Measurements from ENCODE around the gene SLC6A9.

Gene SLC6A9

DNA sequence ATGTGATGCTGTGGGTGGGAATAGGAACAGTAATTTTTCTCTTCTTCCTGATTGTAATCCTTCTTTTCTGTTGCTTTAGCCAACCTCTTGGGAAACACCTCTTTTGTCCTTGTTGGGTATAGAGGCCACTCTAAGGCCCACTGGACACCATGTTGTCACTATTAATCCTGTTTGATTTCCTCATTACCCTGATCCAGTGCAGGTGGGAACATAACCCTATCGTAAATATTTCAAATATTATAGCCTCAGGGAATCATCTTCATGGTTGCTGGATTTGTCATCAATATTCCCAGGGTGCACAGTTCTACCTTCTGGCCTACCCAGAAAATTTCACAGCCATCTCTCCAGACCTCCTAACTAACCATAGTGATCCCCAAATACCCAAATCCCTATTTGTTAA, 27.9 kb upstream of the SLC6A9 start:
- no peaks in the 10 kb centered on the region for H3K27me3 ChIP-seq (replicated peaks)
- H3K36me3 ChIP-seq (replicated peaks) = no peaks in the 10 kb centered on the region
- TF ChIP-seq, protein P1, sequence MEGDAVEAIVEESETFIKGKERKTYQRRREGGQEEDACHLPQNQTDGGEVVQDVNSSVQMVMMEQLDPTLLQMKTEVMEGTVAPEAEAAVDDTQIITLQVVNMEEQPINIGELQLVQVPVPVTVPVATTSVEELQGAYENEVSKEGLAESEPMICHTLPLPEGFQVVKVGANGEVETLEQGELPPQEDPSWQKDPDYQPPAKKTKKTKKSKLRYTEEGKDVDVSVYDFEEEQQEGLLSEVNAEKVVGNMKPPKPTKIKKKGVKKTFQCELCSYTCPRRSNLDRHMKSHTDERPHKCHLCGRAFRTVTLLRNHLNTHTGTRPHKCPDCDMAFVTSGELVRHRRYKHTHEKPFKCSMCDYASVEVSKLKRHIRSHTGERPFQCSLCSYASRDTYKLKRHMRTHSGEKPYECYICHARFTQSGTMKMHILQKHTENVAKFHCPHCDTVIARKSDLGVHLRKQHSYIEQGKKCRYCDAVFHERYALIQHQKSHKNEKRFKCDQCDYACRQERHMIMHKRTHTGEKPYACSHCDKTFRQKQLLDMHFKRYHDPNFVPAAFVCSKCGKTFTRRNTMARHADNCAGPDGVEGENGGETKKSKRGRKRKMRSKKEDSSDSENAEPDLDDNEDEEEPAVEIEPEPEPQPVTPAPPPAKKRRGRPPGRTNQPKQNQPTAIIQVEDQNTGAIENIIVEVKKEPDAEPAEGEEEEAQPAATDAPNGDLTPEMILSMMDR (IDR thresholded peaks at IDR 0.05; ENCODE audit: low read depth, low read length, missing control alignments) = no peak
- H3K4me3 ChIP-seq (ENCODE audit: low read depth, low read length) = no peak overlapping the region
- DNase-seq = no peak
- in situ Hi-C loops (cut with HindIII; ENCODE audit: low pct_ligation_motif_present, low sequenced_read_pairs) = no loop called here
- H3K27ac ChIP-seq = no peak overlapping the region

DNA sequence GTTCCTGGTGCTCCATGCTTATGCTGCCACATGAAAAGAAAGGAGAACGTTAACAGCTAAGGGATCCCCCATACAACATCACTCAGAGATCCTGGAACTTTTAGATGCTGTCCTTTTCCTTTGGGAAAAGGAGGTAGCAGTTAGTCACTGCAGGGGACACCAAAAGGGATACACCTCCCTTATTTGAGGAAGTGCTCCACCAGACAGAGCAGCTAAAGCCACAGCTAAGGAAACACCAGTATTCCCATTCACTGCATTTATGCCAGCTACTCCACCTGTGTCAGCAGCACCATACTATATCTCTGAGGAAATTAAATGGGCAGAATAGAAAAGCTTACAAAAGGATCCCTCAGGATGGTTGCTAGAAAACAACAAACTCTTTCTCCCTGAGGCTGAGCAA, 26.0 kb upstream of the SLC6A9 start:
- H3K27ac ChIP-seq = no peak overlapping the region
- no peaks in the 10 kb centered on the region for H3K27me3 ChIP-seq (replicated peaks)
- TF ChIP-seq, protein P1 (IDR thresholded peaks at IDR 0.05; ENCODE audit: low read depth, low read length, missing control alignments) = no peak
- no peak for DNase-seq
- H3K4me3 ChIP-seq (ENCODE audit: low read depth, low read length) = no peak overlapping the region
- no peaks in the 10 kb centered on the region for H3K36me3 ChIP-seq (replicated peaks)
- in situ Hi-C loops (cut with HindIII; ENCODE audit: low pct_ligation_motif_present, low sequenced_read_pairs) = no loop called here

DNA sequence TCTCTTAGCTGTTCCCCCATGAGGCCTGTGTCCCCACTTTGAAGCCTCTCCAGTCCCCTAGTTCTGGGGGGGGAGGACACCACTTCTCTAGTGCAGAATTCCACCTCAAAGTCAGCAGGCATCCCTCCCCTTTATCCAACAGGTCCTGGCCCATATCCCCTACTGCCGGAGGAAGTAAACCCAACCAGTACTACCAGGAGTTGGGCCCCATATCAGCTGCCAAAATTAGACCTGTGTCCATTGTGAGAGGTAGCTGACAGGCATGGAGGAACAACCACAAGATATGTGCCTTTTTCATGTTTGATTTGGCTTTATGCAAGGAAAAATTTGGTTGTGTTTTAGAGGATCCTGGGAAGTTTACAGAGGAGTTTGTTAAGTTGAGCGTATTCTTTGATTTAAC, 22.1 kb upstream of the SLC6A9 start:
- no peaks in the 10 kb centered on the region for H3K27me3 ChIP-seq (replicated peaks)
- no peaks in the 10 kb centered on the region for H3K36me3 ChIP-seq (replicated peaks)
- in situ Hi-C loops (cut with HindIII; ENCODE audit: low pct_ligation_motif_present, low sequenced_read_pairs) = no loop called here
- no peak overlapping the region for H3K4me3 ChIP-seq (ENCODE audit: low read depth, low read length)
- TF ChIP-seq, protein P1 (IDR thresholded peaks at IDR 0.05; ENCODE audit: low read depth, low read length, missing control alignments) = no peak
- no peak overlapping the region for H3K27ac ChIP-seq
- DNase-seq = no peak

DNA sequence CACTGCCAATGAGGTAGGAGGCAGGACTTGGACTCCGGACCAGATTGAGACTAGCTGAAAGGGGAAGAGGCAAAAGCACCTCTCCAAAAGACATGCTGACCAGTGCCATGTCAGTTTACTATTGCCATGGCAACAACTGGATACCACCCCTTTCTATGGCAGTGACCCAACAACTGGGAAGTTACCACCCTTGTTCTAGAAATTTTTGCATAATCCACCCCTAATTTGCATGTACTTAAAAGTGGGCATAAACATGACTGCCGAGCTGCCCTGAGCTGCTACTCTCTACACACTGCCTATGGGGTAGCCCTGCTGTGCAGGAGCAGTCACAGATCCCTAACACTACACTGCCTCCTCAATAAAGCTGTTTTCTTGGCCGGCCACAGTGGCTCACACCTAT, 19.0 kb upstream of the SLC6A9 start:
- H3K36me3 ChIP-seq (replicated peaks) = no peaks in the 10 kb centered on the region
- DNase-seq = no peak
- in situ Hi-C loops (cut with HindIII; ENCODE audit: low pct_ligation_motif_present, low sequenced_read_pairs) = no loop called here

DNA sequence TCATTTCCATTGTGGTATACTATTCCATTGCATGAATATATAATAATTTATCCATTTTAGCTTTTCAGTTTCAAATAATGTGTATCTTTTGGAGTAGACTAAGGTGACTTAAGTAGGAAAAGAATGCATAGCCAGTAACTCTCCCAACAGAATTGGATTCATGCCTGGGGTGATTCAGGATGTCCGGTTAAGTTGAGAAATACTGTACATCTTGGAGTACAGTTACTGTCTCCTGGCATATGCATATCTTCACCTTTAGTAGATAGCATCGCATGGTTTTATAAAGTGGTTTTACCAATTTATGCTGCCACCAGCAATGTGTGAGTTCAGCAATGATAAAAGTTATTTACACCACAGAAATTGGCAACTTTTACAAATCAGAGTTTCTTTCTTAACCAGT, 18.6 kb upstream of the SLC6A9 start:
- H3K4me3 ChIP-seq (ENCODE audit: low read depth, low read length) = no peak overlapping the region
- H3K36me3 ChIP-seq (replicated peaks) = no peaks in the 10 kb centered on the region
- no peaks in the 10 kb centered on the region for H3K27me3 ChIP-seq (replicated peaks)
- peak; percentile 85 for DNase-seq
- in situ Hi-C loops (cut with HindIII; ENCODE audit: low pct_ligation_motif_present, low sequenced_read_pairs) = no loop called here
- TF ChIP-seq, protein P1 (IDR thresholded peaks at IDR 0.05; ENCODE audit: low read depth, low read length, missing control alignments) = no peak
- peak overlapping the region; percentile 86 for H3K27ac ChIP-seq

More for the DNA sequence above, 19.0 kb upstream of the SLC6A9 start:
- H3K27me3 ChIP-seq (replicated peaks) = no peaks in the 10 kb centered on the region
- H3K4me3 ChIP-seq (ENCODE audit: low read depth, low read length) = no peak overlapping the region
- H3K27ac ChIP-seq = peak overlapping the region; percentile 26
- TF ChIP-seq, protein P1 (IDR thresholded peaks at IDR 0.05; ENCODE audit: low read depth, low read length, missing control alignments) = no peak

DNA sequence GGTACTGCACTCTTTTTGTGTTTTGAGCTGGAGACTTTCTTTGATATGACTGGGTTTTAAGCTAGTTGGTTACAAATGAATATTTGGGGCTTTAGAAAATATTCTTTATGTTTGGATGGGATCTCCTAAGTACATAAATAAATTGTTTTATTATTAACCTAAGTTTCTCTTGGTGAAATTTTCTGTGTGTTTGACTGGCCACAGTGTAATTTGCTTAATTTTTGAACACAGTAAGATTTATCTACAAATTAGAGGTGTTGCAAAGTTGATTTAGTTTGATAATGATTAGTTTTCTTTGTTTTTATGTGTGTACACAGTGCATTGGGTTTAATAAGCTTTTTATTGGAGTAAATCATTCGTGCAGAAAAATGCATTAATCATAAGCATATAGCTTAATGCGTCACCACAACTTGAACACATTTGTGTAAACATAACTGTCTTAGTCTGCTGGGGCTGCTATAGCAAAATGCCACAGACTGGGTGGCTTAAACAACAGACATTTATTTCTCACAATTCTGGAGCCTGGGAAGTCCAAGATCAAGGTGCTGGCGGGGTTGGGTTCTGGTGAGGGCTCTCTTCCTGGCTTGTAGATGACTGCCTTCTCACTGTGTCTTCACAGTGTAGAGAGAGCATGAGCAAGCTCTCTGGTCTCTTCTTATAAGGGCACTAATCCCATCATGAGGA, 17.4 kb upstream of the SLC6A9 start:
- H3K4me3 ChIP-seq (ENCODE audit: low read depth, low read length) = peak overlapping the region; percentile 12
- no peaks in the 10 kb centered on the region for H3K27me3 ChIP-seq (replicated peaks)
- TF ChIP-seq, protein P1 (IDR thresholded peaks at IDR 0.05; ENCODE audit: low read depth, low read length, missing control alignments) = no peak
- peak; percentile 65 for DNase-seq
- in situ Hi-C loops (cut with HindIII; ENCODE audit: low pct_ligation_motif_present, low sequenced_read_pairs) = no loop called here
- peak overlapping the region; percentile 86 for H3K27ac ChIP-seq
- no peaks in the 10 kb centered on the region for H3K36me3 ChIP-seq (replicated peaks)

All from brain microvascular endothelial cell (primary cell).